Hepatocyte (in vitro differentiated cells): Measurements from ENCODE around the gene SLC12A7. TPM values are rescaled to one million over a fixed set of nuclear protein-coding genes. Genes with fewer than 3 reads are reported as not detected.
A peak's percentile ranks its signal among the peaks of the same experiment; 100 is the strongest.
"Not testable (repeated sequence)": the region's sequence is repeated elsewhere in the genome, so short reads cannot be mapped to it uniquely, and the experiment has no call there.

Experiments
- DNase-seq: peaks from one replicate; pipeline ENCODE4 v3.0.0-alpha.2; 2016; ENCODE audit warnings: low spot score
- H2AFZ ChIP-seq: fragments of 200-600 bp; sonication (generic); 2 replicates; pipeline ENCODE4 v1.6.0; 2016; ENCODE audit warnings: antibody characterized with exemption, mild to moderate bottlenecking
- H3K27ac ChIP-seq: fragments of 200-600 bp; sonication (generic); 2 replicates; pipeline ENCODE4 v1.5.1; 2016; ENCODE audit warnings: mild to moderate bottlenecking
- H3K27me3 ChIP-seq: fragments of 200-600 bp; sonication (generic); 2 replicates; pipeline ENCODE4 v1.6.1; 2016
- H3K36me3 ChIP-seq: fragments of 200-600 bp; sonication (generic); replicated peaks from 2 replicates; pipeline ENCODE4 v1.5.1; 2016; ENCODE audit warnings: low read depth; ENCODE audit not compliant: insufficient read depth
- H3K4me1 ChIP-seq: fragments of 200-600 bp; sonication (generic); 2 replicates; pipeline ENCODE4 v1.5.1; 2016; ENCODE audit warnings: mild to moderate bottlenecking, moderate library complexity; ENCODE audit not compliant: insufficient read depth
- H3K4me2 ChIP-seq: fragments of 200-600 bp; sonication (generic); 2 replicates; pipeline ENCODE4 v1.6.0; 2016
- H3K4me3 ChIP-seq: fragments of 200-600 bp; sonication (generic); 2 replicates; pipeline ENCODE4 v1.5.1; 2016; ENCODE audit warnings: mild to moderate bottlenecking
- H3K79me2 ChIP-seq: fragments of 200-600 bp; sonication (generic); 2 replicates; pipeline ENCODE4 v1.6.0; 2017; ENCODE audit warnings: mild to moderate bottlenecking
- H3K9me2 ChIP-seq: fragments of 200-600 bp; sonication (generic); replicated peaks from 2 replicates; pipeline ENCODE4 v1.6.0; 2017; ENCODE audit warnings: mild to moderate bottlenecking; ENCODE audit not compliant: insufficient read depth
- H3K9me3 ChIP-seq: fragments of 200-600 bp; sonication (generic); 2 replicates; pipeline ENCODE4 v1.5.1; 2016; ENCODE audit warnings: low read depth, mild to moderate bottlenecking
- H4K20me1 ChIP-seq: fragments of 200-600 bp; sonication (generic); 2 replicates; pipeline ENCODE4 v1.6.0; 2016; ENCODE audit warnings: mild to moderate bottlenecking; ENCODE audit not compliant: insufficient read depth, poor library complexity, severe bottlenecking
- EZH2 ChIP-seq: fragments of 200-600 bp; sonication (generic); IDR thresholded peaks from 2 replicates; pipeline ENCODE4 v1.6.1; 2016; ENCODE audit warnings: antibody characterized with exemption, mild to moderate bottlenecking, borderline replicate concordance
- EZH2phosphoT487 ChIP-seq: fragments of 200-600 bp; sonication (generic); IDR thresholded peaks from one replicate; pipeline ENCODE4 v1.6.1; 2018; ENCODE audit warnings: antibody characterized with exemption, mild to moderate bottlenecking, low read depth, moderate library complexity; ENCODE audit not compliant: unreplicated experiment, severe bottlenecking
- WGBS: methylation state at CpG from one replicate; pipeline ENCODE4 v1.1.6; 2016; ENCODE audit warnings: low lambda C conversion rate; ENCODE audit errors: missing lambda C conversion rate; 5-methylcytosine and 5-hydroxymethylcytosine counted together
- polyA plus RNA-seq: library from polyadenylated mRNA; unstranded; fragments of >200 nt; fragmentation: Nextera tagmentation; extraction: Ambion mirVana; gene quantifications from 2 replicates; pipeline ENCODE4 v1.2.1, GENCODE V29; 2016
- total RNA-seq: library from RNA; depleted of rRNA; stranded (reverse); fragments of >200 nt; gene quantifications from 2 replicates; pipeline ENCODE4 v1.2.3, GENCODE V29; 2014
- TF ChIP-seq, protein P1 (sequence below): fragments of 200-600 bp; sonication (generic); IDR thresholded peaks from 2 replicates; pipeline ENCODE4 v1.5.1; 2016; ENCODE audit warnings: antibody characterized with exemption, mild to moderate bottlenecking; ENCODE audit not compliant: poor library complexity

The SLC12A7 gene
- total and polyA plus RNA-seq, 2 experiments from 2014 or later, result 30.2 to 34.3 TPM

DNA sequence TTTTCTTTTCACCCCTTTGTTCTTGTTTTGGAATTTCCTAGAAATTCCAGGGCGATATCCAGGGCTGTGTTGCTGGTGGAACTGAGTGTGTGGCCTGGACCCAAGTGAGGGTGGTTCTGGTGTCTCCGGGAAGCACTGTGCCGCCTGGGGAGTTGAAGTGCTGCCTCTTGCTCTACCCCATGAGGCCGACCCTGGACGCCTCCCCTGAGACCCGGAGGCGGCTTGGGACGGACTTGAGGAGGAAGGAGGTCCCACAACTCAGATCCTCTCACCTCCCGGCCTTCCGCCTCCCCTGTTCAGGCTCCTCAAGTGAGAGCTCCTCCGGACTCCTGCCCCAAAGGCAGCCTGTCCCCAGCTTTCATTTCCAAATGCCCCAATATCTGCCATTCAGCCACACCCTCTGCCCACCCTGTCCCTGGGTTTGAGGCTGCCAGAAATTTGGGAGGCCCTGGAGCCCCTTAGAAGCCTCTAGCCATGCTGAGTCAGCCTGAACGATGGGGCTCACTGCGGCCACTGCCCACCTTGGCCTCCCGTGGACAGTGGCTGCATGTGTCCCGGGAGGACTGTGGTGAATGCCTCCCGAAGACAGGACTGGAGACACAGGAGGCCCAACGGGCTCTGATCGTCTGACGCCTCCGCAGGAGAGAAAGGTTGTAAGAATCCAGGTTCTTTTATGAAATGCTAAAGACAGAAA is 46.9 kb upstream of the SLC12A7 start:
- Histone ChIP-seq H3K4me3 (no peak overlapping the region), H3K27ac (no peak overlapping the region), H3K9me3 (no peaks in the 10 kb centered on the region), H3K4me1 (peaks cover 3% of the 10 kb centered on the region), H3K36me3 (no peaks in the 10 kb centered on the region), H3K27me3 (peaks cover 11% of the 10 kb centered on the region), H3K9me2 (no peaks in the 10 kb centered on the region), H3K79me2 (no peaks in the 10 kb centered on the region), H2AFZ (no peak overlapping the region), H4K20me1 (no peaks in the 10 kb centered on the region), H3K4me2 (no peak overlapping the region)
- WGBS, result 81% methylated on average over 20 of the region's 20 CpGs
- DNase-seq, result no peak
- TF ChIP-seq, protein P1, sequence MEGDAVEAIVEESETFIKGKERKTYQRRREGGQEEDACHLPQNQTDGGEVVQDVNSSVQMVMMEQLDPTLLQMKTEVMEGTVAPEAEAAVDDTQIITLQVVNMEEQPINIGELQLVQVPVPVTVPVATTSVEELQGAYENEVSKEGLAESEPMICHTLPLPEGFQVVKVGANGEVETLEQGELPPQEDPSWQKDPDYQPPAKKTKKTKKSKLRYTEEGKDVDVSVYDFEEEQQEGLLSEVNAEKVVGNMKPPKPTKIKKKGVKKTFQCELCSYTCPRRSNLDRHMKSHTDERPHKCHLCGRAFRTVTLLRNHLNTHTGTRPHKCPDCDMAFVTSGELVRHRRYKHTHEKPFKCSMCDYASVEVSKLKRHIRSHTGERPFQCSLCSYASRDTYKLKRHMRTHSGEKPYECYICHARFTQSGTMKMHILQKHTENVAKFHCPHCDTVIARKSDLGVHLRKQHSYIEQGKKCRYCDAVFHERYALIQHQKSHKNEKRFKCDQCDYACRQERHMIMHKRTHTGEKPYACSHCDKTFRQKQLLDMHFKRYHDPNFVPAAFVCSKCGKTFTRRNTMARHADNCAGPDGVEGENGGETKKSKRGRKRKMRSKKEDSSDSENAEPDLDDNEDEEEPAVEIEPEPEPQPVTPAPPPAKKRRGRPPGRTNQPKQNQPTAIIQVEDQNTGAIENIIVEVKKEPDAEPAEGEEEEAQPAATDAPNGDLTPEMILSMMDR, result no peak
- TF ChIP-seq EZH2phosphoT487 (no peak), EZH2 (no peak)

DNA sequence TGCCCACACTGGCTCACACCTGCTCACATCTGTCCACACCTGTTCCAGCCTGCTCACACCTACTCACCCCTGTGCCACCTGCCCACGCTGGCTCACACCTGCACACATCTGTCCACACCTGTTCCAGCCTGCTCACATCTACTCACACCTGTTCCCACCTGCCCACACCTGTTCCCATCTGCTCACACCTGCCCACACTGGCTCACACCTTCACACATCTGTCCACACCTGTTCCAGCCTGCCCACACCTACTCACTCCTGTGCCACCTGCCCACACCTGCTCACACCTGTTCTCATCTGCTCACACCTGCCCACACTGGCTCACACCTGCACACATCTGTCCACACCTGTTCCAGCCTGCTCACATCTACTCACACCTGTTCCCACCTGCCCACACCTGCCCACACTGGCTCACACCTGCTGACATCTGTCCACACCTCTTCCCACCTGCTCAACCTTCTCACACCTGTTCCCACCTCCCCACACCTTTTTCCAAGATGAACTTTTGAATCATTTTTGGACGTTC is 45.7 kb upstream of the SLC12A7 start:
- H3K4me3 ChIP-seq, H4K20me1 ChIP-seq, DNase-seq, H3K27ac ChIP-seq, H2AFZ ChIP-seq, H3K9me2 ChIP-seq, H3K36me3 ChIP-seq, H3K79me2 ChIP-seq, H3K4me1 ChIP-seq, H3K4me2 ChIP-seq, H3K9me3 ChIP-seq: not testable (repeated sequence)
- 88% methylated on average over 2 of the region's 2 CpGs for WGBS
- H3K27me3 ChIP-seq, result peaks cover 11% of the 10 kb centered on the region

DNA sequence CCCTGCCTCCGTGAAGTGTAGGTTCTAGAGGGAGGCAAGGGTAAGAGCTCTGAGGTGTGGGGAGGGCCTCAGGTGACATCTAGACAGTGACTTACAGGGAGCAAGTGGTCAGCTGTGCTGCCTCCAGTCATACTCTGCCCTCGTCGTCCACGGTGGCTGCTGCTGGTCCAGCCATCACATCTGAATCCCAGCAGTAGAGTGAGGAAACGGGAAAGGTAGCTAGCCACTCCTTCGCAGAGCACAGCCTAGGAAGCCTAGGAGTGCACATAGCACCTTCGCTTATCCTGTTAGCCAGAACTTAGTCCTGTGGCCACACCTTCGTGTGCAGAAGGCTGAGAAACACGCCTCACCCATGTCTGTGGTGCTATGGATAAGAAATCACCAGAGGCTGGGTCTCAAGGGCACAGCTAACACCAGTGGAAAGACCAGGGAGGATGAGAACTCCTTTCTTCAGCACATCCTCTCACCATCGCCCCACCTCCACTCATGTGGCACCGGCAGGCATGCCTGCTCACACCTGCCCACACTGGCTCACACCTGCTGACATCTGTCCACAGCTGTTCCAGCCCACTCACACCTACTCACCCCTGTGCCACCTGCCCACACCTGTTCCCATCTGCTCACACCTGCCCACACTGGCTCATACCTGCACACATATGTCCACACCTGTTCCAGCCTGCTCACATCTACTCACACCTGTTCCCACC is 45.0 kb upstream of the SLC12A7 start:
- Histone ChIP-seq H4K20me1 (no peaks in the 10 kb centered on the region), H3K36me3 (no peaks in the 10 kb centered on the region), H3K9me3 (no peaks in the 10 kb centered on the region), H3K27ac (no peak overlapping the region), H3K4me3 (no peak overlapping the region), H3K27me3 (peaks cover 11% of the 10 kb centered on the region), H3K79me2 (no peaks in the 10 kb centered on the region), H3K4me1 (peaks cover 9% of the 10 kb centered on the region), H3K9me2 (no peaks in the 10 kb centered on the region), H2AFZ (no peak overlapping the region), H3K4me2 (no peak overlapping the region)
- no peak for TF ChIP-seq EZH2
- no peak for TF ChIP-seq EZH2phosphoT487
- TF ChIP-seq, protein P1, result no peak
- no peak for DNase-seq
- WGBS, result 92% methylated on average over 11 of the region's 11 CpGs

DNA sequence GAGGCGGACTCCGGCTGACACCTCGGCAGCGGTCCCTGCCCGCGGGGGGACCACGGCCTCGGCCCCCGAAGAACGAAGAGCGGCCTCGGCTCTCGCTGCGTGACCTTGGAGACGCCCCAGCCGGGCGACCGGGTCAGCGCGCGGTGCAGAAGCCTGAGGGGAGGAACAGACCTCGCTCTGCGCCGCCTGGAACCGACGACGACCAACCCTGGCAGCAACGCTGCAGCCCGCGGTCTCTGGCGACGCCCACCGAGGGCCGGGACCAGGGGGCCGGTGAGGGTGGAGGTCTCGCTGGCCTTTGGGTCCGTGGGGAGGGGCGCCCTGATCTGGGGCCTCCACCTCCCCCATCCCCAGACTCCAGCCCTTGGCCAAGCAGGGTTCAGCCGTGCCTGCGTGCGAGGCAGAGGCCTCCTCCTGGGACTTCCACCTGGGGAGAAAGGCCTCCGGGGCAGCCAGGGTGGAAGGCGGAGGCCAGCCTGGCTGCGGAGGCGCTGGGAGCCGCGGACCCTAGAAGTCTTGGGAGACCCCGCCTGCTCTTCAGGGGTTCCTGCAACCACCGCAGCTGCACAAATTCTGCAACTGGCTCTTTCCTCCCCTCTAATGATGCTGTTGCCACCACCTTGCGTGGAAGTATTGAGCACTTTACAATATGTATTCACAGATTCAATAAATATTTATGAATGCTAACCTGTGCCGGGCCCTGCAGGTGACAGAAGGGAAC is 44.3 kb upstream of the SLC12A7 start:
- peaks cover 9% of the 10 kb centered on the region for H3K4me1 ChIP-seq
- no peaks in the 10 kb centered on the region for H3K79me2 ChIP-seq
- H3K36me3 ChIP-seq, result no peaks in the 10 kb centered on the region
- no peaks in the 10 kb centered on the region for H4K20me1 ChIP-seq
- no peak overlapping the region for H3K4me3 ChIP-seq
- H3K27me3 ChIP-seq, result peaks cover 11% of the 10 kb centered on the region
- TF ChIP-seq EZH2 (no peak), EZH2phosphoT487 (no peak)
- TF ChIP-seq, protein P1, result no peak
- no peak overlapping the region for H3K27ac ChIP-seq
- no peaks in the 10 kb centered on the region for H3K9me2 ChIP-seq
- 75% methylated on average over 13 of the region's 51 CpGs for WGBS
- DNase-seq, result no peak
- H3K9me3 ChIP-seq, result no peaks in the 10 kb centered on the region
- no peak overlapping the region for H2AFZ ChIP-seq
- peak overlapping the region; percentile 86 for H3K4me2 ChIP-seq
